ENCODE measurements around the gene ZNF835. TPM values are rescaled to one million over a fixed set of nuclear protein-coding genes. Genes with fewer than 3 reads are reported as not detected.

ZNF835 gene
- polyA plus RNA-seq, 3 donors from 2014 or later: 0.13 to 4.0 TPM; not detected in 1

DNA sequence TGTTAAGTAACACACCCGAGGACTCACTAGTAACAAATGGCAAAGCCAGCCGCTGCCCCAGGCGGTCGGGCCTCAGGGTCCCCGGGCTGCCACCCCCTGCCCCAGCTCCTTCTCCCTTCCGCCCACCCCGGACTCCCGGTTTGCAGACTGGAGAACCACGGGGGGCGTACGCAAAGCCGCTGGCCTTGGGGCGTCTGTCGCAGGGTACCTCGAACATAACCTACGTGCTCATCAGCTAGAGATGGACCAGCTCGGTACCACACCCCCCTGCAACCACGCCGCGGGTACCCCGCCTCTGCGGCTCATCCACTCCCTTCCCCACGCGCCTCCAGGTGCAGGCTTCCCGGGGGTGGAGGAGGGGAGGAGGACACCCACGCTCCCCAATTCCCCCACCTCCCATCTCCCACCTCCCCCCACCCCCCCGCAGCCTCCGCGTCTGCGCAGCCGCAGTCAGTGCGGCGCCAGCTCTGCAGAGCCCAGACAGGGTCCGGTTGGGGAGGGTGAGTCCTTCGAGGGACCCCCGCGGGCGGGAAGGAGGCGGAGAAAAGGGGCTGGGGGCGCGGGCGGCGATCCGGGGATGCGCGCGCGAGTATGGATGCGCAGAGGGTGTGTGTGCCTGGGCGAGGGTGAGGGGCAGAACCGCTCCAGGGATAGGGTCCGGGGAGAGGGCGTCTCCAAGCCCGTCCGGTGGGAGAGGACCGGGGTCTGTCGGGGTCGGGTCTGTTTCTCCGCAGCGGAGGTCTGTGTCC, 28.7 kb downstream of the ZNF835 start, which contains the start of gene SMIM17:
SMIM17 (plus strand) TSS at position 449 of the 749 bp plus-strand sequence. CDS start 2,509 bp downstream, outside the sequence.
- peaks cover 14 to 80% (median 53%) of the 10 kb centered on the region in 6 donors for H3K9me3 Mint-ChIP-seq

DNA sequence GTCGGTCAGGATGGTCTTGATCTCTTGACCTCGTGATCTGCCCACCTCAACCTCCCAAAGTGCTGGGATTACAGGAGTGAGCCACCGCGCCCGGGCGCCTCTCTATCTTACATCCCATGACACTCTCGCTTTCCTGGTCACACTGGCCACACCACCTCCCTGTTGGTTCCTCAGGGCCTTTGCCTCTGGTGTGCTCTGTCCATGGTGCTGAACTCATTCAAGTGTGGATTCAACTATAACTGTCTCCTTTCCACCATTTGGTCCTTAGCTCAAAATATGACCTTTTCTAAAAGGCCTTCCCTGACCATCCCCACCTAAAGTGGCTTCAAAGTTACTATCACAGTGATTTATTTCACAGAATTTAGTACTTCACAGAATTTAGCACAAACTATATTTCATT, 32.3 kb downstream of the ZNF835 start:
- Mint-ChIP-seq H3K9me3 (peaks cover 19 to 68% (median 46%) of the 10 kb centered on the region in 6 donors), H3K36me3 (peaks cover 7 to 13% (median 8%) of the 10 kb centered on the region in 3 donors), H3K27me3 (ENCODE audit: low read depth in 3 of 3) (peaks cover 5 to 7% (median 7%) of the 10 kb centered on the region in 3 donors), H3K4me3 (no peak overlapping the region), H3K4me1 (peaks cover 0 to 1% of the 10 kb centered on the region in 2 donors), H3K27ac (no peak overlapping the region)
- no peak for DNase-seq

More for the DNA sequence above, 28.7 kb downstream of the ZNF835 start, which contains the start of gene SMIM17:
- Mint-ChIP-seq H3K4me3 (no peak within 1 kb of the TSS), H3K36me3 (peaks cover 14 to 22% (median 16%) of the 10 kb centered on the region in 3 donors), H3K27me3 (ENCODE audit: low read depth in 3 of 3) (peaks cover 5 to 11% (median 9%) of the 10 kb centered on the region in 3 donors), H3K27ac (no peak within 1 kb of the TSS), H3K4me1 (no peaks in the 10 kb centered on the region)
- no peak for DNase-seq

DNA sequence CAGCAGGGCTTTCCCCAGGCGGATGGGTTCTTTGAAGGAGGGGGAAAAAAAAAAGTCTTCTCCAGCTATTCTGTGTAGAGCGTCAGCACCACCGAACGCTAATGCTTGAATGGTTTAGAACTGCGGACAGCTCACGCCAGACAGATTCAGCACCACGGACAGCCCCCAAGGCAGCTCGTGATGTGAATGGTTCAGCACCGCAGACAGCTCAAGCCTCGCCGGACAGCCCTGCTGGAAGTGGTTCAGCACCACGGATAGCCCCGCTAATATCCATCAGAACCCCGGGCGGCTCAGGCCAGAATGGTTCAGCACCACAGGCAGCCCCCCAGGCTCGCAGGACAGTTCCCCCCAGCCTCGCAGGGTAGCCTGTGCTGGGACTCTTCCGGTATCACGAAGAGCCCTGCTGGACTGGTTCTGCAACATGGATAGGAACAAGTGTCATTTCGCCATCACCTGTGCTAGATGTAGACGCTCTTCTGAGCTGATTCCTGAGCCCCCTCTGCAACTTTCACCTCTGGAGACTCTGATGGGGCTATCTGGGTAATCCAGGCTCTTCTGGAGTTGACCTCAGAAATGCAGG, 33.5 kb downstream of the ZNF835 start:
- Mint-ChIP-seq H3K27me3 (ENCODE audit: low read depth in 3 of 3) (peaks cover 0 to 4% (median 2%) of the 10 kb centered on the region in 3 donors), H3K4me1 (peaks cover 0 to 1% of the 10 kb centered on the region in 2 donors), H3K9me3 (peaks cover 20 to 72% (median 49%) of the 10 kb centered on the region in 6 donors), H3K36me3 (peaks cover 3 to 8% (median 8%) of the 10 kb centered on the region in 3 donors), H3K4me3 (no peak overlapping the region), H3K27ac (no peak overlapping the region)
- peak; percentile 5 to 28 (median 21) for DNase-seq

DNA sequence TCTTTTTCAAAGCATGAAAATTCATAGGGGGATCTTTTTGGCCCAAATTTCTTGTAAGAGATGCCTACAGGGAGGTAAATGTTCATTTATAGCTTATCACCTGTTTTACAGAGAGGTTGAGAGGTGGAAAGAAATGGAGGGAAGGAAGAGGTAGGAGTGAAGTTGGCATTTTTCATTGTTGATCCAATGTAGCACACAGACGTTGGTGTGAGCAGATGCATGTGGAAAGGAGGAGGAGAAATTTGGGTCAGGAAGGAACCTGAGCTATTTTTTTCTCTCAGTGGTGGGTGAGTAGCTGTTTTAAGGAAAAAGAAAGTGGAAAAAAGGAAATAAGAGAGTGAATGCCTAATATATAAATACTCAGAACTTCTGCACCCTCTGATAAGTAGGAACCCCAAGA, 38.5 kb downstream of the ZNF835 start:
- H3K27me3 Mint-ChIP-seq (ENCODE audit: low read depth in 3 of 3): peaks cover 0 to 3% (median 2%) of the 10 kb centered on the region in 3 donors
- no peak for DNase-seq
- H3K4me3 Mint-ChIP-seq: no peak overlapping the region
- peaks cover 0 to 14% (median 4%) of the 10 kb centered on the region in 3 donors for H3K36me3 Mint-ChIP-seq
- H3K9me3 Mint-ChIP-seq: peaks cover 24 to 83% (median 67%) of the 10 kb centered on the region in 6 donors
- H3K4me1 Mint-ChIP-seq: peaks cover 0 to 1% of the 10 kb centered on the region in 2 donors
- no peak overlapping the region for H3K27ac Mint-ChIP-seq

DNA sequence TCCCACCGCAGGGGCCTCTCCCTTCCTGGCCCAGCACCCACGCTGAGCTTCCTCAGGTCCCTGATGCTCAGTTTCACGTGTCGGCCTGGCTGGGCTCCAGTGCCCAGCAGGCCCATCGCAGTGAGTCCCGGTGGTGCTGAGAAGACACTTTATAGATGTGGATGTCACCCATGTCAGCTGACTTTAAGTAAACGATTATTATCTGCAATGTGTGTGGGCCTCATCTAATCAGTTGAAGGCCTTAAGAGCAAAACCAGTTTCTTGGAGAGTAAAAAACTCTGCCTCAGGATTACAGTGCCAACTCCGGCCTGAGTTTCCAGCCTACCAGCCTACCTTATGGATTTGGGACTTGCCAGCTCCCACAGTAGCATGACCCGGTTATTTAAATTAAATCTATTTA, 45.8 kb downstream of the ZNF835 start:
- peaks cover 21 to 34% (median 32%) of the 10 kb centered on the region in 3 donors for H3K36me3 Mint-ChIP-seq

DNA sequence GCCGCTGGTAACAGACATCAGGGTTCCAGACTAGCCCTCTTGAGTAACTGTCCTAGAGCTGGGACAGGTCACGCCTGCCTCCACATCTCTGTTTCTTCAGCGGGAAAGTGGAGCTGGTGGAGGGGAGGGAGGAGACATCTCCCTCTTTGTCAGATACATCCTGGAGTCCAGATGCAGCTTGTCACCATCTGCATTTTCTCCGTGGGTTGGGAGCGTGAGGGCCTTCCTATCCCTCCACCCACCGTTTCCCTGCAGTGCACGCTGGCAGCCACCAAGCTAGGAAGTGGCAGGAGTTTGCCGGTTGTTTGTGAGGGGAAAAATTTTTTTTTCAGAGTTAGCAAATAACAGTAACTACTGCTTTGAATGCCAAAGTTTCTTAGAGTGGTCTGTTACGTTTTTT, 48.6 kb downstream of the ZNF835 start:
- H3K9me3 Mint-ChIP-seq: peaks cover 35 to 75% (median 60%) of the 10 kb centered on the region in 6 donors
- DNase-seq: no peak
- peaks cover 36 to 49% (median 39%) of the 10 kb centered on the region in 3 donors for H3K36me3 Mint-ChIP-seq
- H3K4me3 Mint-ChIP-seq: no peak overlapping the region
- H3K27ac Mint-ChIP-seq: no peak overlapping the region
- H3K27me3 Mint-ChIP-seq (ENCODE audit: low read depth in 3 of 3): peaks cover 0 to 3% (median 0%) of the 10 kb centered on the region in 3 donors
- H3K4me1 Mint-ChIP-seq: peaks cover 1% of the 10 kb centered on the region in 2 donors

More for the DNA sequence above, 45.8 kb downstream of the ZNF835 start:
- Mint-ChIP-seq H3K9me3 (peaks cover 36 to 81% (median 65%) of the 10 kb centered on the region in 6 donors), H3K27me3 (ENCODE audit: low read depth in 3 of 3) (no peaks in the 10 kb centered on the region), H3K27ac (no peak overlapping the region), H3K4me1 (no peaks in the 10 kb centered on the region), H3K4me3 (no peak overlapping the region)
- DNase-seq: no peak

DNA sequence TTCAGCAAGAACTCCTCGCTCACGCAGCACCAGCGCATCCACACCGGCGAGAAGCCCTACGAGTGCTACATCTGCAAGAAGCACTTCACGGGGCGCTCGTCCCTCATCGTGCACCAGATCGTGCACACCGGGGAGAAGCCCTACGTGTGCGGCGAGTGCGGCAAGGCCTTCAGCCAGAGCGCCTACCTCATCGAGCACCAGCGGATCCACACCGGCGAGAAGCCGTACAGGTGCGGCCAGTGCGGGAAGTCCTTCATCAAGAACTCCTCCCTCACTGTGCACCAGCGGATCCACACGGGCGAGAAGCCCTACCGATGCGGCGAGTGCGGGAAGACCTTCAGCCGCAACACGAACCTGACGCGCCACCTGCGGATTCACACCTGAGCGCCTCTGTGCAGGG, 49.2 kb downstream of the ZNF835 start:
- Mint-ChIP-seq H3K27me3 (ENCODE audit: low read depth in 3 of 3) (peaks cover 0 to 3% (median 0%) of the 10 kb centered on the region in 3 donors), H3K36me3 (peaks cover 43 to 55% (median 45%) of the 10 kb centered on the region in 3 donors), H3K9me3 (peaks cover 41 to 75% (median 60%) of the 10 kb centered on the region in 6 donors), H3K4me1 (peaks cover 7% of the 10 kb centered on the region in 2 donors), H3K27ac (no peak overlapping the region), H3K4me3 (no peak overlapping the region)
- DNase-seq: no peak

DNA sequence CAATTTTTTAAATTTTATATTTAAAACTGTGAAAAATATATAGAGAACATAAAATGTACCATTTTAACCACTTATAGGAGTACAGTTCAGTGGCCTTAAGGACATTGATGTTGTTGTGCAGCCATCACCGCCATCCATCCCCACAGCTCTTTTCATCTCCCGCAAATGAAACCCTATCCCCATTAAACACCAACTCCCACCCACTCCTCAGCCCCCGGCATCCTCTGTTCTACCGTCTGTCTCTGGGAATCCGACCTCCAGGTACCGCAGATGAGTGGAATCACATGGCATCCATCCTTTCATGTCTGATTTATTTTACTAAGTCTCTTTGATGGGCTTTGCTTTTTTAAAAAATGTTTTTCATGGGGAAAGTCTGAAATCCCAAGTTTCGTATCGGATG, 52.4 kb downstream of the ZNF835 start:
- H3K27me3 Mint-ChIP-seq (ENCODE audit: low read depth in 3 of 3): peaks cover 0 to 3% (median 0%) of the 10 kb centered on the region in 3 donors
- H3K9me3 Mint-ChIP-seq: peaks cover 48 to 87% (median 75%) of the 10 kb centered on the region in 6 donors
- H3K27ac Mint-ChIP-seq: no peak overlapping the region
- DNase-seq: no peak
- peaks cover 7 to 16% of the 10 kb centered on the region in 2 donors for H3K4me1 Mint-ChIP-seq
- H3K4me3 Mint-ChIP-seq: no peak overlapping the region
- H3K36me3 Mint-ChIP-seq: peaks cover 67 to 78% (median 72%) of the 10 kb centered on the region in 3 donors

DNA sequence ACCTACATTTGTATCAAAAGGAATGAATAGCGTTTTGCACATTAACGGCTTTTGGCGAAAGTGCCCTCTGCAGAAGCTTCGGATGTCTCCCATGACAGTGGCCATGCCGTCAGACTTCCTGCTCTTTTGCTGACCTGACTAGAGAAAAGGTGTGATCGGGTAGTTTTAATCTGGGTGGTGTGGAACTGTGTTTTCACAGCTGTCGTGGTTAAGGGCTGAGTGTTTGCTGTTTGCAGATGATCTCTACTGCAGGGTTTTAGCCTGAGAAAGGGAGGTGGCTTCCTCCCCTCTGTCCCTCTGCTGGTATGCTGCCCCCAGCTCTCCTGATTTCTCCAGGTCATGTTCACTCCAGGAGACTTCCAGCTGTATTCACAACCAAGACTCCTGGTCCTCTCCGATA, 54.0 kb downstream of the ZNF835 start:
- no peak overlapping the region for H3K27ac Mint-ChIP-seq
- H3K9me3 Mint-ChIP-seq: peaks cover 40 to 89% (median 79%) of the 10 kb centered on the region in 6 donors
- DNase-seq: no peak
- peak overlapping the region in 1 of 5 donors; percentile 36 for H3K4me3 Mint-ChIP-seq
- H3K4me1 Mint-ChIP-seq: peaks cover 7 to 21% of the 10 kb centered on the region in 2 donors
- peaks cover 71 to 80% (median 77%) of the 10 kb centered on the region in 3 donors for H3K36me3 Mint-ChIP-seq
- peaks cover 0 to 5% (median 0%) of the 10 kb centered on the region in 3 donors for H3K27me3 Mint-ChIP-seq (ENCODE audit: low read depth in 3 of 3)

DNA sequence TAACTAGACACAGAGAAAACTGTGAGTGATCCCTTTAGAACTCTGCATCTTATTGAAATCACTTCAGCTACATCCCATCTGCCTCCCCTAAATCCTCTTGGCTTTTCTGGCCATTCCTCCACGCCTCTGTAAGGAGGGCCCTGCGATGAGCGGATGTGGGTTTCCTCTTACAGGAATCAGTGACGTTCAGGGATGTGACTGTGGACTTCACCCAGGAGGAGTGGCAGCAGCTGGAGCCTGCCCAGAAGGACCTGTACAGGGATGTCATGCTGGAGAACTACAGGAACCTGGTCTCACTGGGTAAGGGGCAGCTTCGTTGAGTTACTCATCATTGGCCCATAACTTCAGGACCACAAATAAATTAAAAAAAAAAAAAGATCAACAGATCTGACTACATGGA, 57.9 kb downstream of the ZNF835 start:
- Mint-ChIP-seq H3K4me1 (peaks cover 8 to 21% of the 10 kb centered on the region in 2 donors), H3K36me3 (peaks cover 84 to 94% (median 89%) of the 10 kb centered on the region in 3 donors), H3K9me3 (peaks cover 35 to 99% (median 86%) of the 10 kb centered on the region in 6 donors), H3K4me3 (no peak overlapping the region), H3K27me3 (ENCODE audit: low read depth in 3 of 3) (peaks cover 0 to 3% (median 0%) of the 10 kb centered on the region in 3 donors), H3K27ac (no peak overlapping the region)
- no peak for DNase-seq

DNA sequence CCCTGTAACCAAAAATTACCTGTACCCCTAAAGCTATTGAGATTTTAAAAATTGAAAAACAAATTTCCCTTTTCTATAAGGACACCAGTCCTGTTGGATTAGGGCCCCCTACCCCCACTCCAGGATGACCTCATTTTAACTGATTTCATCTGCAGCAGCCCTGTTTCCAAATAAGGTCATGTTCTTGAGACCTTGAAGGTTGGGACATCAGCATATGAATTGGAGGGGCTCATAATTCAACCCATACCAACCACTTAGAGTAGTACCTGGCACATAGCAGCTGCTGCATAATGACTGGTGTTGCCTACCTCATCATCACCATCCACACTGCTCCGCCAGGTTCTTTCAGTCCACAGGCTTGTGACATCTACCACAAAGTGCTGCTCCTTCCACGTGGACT, 58.8 kb downstream of the ZNF835 start:
- DNase-seq: no peak
- Mint-ChIP-seq H3K4me3 (no peak overlapping the region), H3K4me1 (peaks cover 6 to 17% of the 10 kb centered on the region in 2 donors), H3K9me3 (peaks cover 35 to 100% (median 86%) of the 10 kb centered on the region in 6 donors), H3K36me3 (peaks cover 87 to 93% (median 89%) of the 10 kb centered on the region in 3 donors), H3K27ac (no peak overlapping the region), H3K27me3 (ENCODE audit: low read depth in 3 of 3) (peaks cover 0 to 3% (median 0%) of the 10 kb centered on the region in 3 donors)
